Activated naive CD8-positive, alpha-beta T cell treated with anti-CD3 and anti-CD28 coated beads, Interleukin-2, amount 50 U/mL, for 24 hours (primary cell): ENCODE data around the gene CAMKMT.

ENCODE experiments used
- ATAC-seq: fragments of 150-1000 bp; cut with Tn5 transposase; one replicate; pipeline ENCODE4 v1.10.0; 2021
- DNase-seq: peaks from one replicate; pipeline ENCODE4 v3.0.0; 2021
- H3K27ac Mint-ChIP-seq: one replicate; pipeline ENCODE4 v1.8.0; 2021; ENCODE audit warnings: mild to moderate bottlenecking, mixed read lengths
- H3K27me3 Mint-ChIP-seq: one replicate; pipeline ENCODE4 v1.8.0; 2021; ENCODE audit warnings: mixed read lengths
- H3K36me3 Mint-ChIP-seq: one replicate; pipeline ENCODE4 v1.8.0; 2021; ENCODE audit warnings: low read depth, mixed read lengths
- H3K4me1 Mint-ChIP-seq: one replicate; pipeline ENCODE4 v1.8.0; 2021; ENCODE audit warnings: mixed read lengths
- H3K4me3 Mint-ChIP-seq: one replicate; pipeline ENCODE4 v1.8.0; 2021; ENCODE audit warnings: mild to moderate bottlenecking, moderate library complexity, mixed read lengths
- H3K9me3 Mint-ChIP-seq: one replicate; pipeline ENCODE4 v1.8.0; 2021; ENCODE audit warnings: mixed read lengths

Gene CAMKMT

DNA sequence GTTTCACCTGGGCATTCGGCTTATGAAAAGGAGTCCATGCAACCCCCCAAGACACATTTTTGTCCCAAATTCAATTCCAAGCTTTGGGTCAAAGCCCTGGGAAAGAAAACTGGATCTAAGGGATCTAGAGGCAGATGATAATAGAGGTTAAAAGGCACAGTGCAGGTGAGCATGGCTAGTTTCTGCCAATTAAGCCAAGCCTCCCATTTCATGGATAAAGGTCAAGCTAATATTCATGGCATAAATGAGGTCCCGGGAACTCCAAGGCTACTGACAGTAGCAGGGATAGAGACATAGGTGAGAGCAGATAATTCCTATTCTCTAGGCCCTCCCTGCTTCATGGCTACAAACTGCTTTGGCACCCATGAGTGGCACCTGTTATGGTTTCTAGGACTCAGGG is 83.1 kb downstream of the CAMKMT start:
- Mint-ChIP-seq H3K4me1 (no peaks in the 10 kb centered on the region), H3K27ac (no peak overlapping the region), H3K27me3 (no peaks in the 10 kb centered on the region), H3K9me3 (peaks cover 3% of the 10 kb centered on the region), H3K36me3 (peaks cover 26% of the 10 kb centered on the region), H3K4me3 (no peak overlapping the region)
- DNase-seq (no peak), ATAC-seq (no peak)

- Mint-ChIP-seq H3K36me3 (peaks cover 19% of the 10 kb centered on the region), H3K4me3 (no peak overlapping the region), H3K4me1 (no peaks in the 10 kb centered on the region), H3K27ac (no peak overlapping the region), H3K27me3 (no peaks in the 10 kb centered on the region), H3K9me3 (peaks cover 3% of the 10 kb centered on the region)
- ATAC-seq (no peak), DNase-seq (no peak)
These were observed 87.2 kb downstream of the CAMKMT start for GRCh38 chr2:44448860-44449527.

DNA sequence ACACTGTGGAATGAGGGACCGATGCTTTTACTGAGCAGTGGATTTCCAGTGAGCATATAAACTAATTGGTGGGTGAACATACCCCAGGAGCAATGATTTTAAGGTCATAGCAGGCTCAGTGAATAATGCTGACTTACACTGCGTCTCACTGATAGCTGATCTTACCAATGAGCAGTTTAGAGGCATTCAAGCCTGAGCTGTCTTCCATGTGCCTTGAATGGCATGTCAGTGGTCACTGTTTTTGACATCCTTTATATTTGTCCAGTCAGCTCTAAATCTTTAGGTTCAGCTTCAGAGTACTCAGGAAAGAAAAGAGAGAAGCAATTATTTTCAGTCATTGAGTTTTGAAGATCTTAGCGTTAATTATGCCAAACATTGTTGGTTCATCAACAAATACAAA is 88.3 kb downstream of the CAMKMT start:
- H3K27ac Mint-ChIP-seq, result no peak overlapping the region
- no peak for DNase-seq
- no peaks in the 10 kb centered on the region for H3K27me3 Mint-ChIP-seq
- H3K9me3 Mint-ChIP-seq, result peaks cover 3% of the 10 kb centered on the region
- H3K4me1 Mint-ChIP-seq, result no peaks in the 10 kb centered on the region
- peaks cover 8% of the 10 kb centered on the region for H3K36me3 Mint-ChIP-seq
- no peak overlapping the region for H3K4me3 Mint-ChIP-seq
- no peak for ATAC-seq

DNA sequence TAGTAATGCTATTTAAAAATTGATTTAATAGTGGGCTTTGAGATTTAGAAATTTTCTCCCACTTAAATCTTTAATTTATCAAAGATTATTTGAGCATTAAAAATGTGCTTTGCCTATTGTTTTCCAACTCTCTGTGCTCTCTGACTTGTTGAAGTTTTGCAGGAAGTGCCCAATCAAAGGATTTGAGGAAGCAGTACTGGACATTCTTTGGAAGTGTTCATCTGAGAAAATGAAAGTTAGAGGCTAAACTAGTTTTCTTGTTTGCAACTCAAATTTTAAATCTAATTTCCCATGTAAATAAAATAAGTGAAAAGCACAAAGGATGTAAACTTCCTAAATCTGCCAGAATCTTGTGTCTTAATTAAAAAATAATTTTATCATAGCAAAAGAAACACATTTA is 89.1 kb downstream of the CAMKMT start:
- Mint-ChIP-seq H3K36me3 (peaks cover 4% of the 10 kb centered on the region), H3K4me3 (no peak overlapping the region), H3K9me3 (peaks cover under 1% of the 10 kb centered on the region), H3K27me3 (no peaks in the 10 kb centered on the region), H3K27ac (no peak overlapping the region), H3K4me1 (no peaks in the 10 kb centered on the region)
- DNase-seq, result no peak
- no peak for ATAC-seq

- ATAC-seq (no peak), DNase-seq (no peak)
- Mint-ChIP-seq H3K36me3 (no peaks in the 10 kb centered on the region), H3K27ac (no peak overlapping the region), H3K4me1 (no peaks in the 10 kb centered on the region), H3K27me3 (no peaks in the 10 kb centered on the region), H3K9me3 (no peaks in the 10 kb centered on the region), H3K4me3 (no peak overlapping the region)
These were observed 90.4 kb downstream of the CAMKMT start for GRCh38 chr2:44452069-44452583.

DNA sequence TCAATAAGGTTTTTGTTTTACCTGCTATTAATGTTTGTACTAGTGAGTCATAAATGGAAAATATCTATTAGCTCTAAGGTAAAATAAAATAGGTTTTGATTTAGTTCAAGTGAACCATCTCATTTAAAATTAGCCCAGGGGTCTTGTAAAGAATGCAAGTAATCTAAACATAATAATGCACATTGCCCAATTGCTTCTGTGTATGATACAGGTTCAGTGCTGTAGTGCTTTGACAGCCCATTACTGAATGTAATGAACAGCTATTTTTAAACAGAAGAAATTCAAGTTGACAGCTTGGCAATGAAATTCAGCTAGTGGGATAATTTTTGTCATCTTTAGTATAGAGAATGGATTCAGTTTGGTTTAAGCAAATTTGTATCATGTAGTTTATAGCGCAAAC is 91.5 kb downstream of the CAMKMT start:
- Mint-ChIP-seq H3K36me3 (no peaks in the 10 kb centered on the region), H3K4me3 (no peak overlapping the region), H3K4me1 (no peaks in the 10 kb centered on the region), H3K9me3 (no peaks in the 10 kb centered on the region), H3K27ac (no peak overlapping the region), H3K27me3 (no peaks in the 10 kb centered on the region)
- ATAC-seq (no peak), DNase-seq (no peak)

DNA sequence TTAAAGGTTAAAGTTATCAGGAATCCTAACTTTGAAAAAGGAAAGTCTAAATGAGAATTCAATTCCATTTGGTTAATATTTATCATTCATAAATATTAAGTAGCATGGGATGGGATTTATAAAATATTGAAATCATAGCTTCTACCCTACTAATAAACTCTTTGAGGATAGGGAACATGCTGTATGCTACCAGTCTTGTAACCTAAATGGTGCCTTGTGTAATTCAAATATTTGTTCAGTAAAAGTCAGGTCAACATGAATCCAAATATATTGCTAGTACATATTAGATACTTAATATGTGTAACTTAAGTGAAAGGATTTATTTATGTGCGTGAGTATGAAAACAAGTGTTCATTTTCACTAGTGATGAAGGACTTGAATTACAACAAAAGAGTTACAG is 94.1 kb downstream of the CAMKMT start:
- ATAC-seq (no peak), DNase-seq (no peak)
- H3K9me3 Mint-ChIP-seq, result no peaks in the 10 kb centered on the region
- peaks cover 2% of the 10 kb centered on the region for H3K36me3 Mint-ChIP-seq
- H3K4me3 Mint-ChIP-seq, result no peak overlapping the region
- H3K27me3 Mint-ChIP-seq, result no peaks in the 10 kb centered on the region
- H3K27ac Mint-ChIP-seq, result no peak overlapping the region
- no peaks in the 10 kb centered on the region for H3K4me1 Mint-ChIP-seq

DNA sequence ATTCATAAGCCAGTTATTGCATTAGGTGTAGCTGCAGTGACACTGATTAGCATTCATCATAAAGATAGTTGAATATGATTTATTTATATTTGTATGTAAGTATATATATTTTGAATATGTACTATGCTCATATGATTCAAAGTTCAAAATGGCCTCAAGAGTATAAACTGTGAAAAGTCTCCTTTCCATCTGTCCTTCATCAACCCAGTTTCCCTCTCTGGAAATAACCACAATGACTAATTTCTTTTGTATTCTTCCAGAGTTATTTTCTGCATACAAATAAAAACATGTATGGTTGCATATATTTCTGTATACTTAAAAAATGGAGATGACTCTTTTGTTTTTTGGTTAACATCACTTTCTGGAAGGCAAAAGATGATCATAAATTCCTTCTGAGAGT is 95.2 kb downstream of the CAMKMT start:
- Mint-ChIP-seq H3K36me3 (peaks cover 2% of the 10 kb centered on the region), H3K27ac (no peak overlapping the region), H3K4me1 (no peaks in the 10 kb centered on the region), H3K9me3 (no peaks in the 10 kb centered on the region), H3K4me3 (no peak overlapping the region), H3K27me3 (no peaks in the 10 kb centered on the region)
- DNase-seq, result no peak
- no peak for ATAC-seq

DNA sequence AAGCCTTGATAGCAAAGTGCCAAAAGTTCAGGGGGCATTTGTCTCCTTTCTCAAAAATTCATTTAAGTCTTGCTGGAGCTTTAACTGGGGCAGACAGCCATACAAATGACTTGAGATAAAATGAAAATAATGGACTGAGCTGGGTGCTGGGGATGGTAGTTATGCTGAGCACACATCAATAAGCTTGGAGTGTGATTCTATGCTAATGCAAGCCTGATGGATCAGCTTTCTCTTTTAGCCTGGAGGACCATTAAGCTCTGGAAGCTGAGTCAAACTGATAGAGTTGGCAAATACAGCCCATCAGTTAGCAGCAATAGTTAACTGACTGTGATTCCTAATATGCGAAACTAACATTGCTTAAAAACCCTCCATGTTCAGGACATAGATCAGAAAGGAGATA is 98.0 kb downstream of the CAMKMT start:
- DNase-seq (no peak), ATAC-seq (no peak)
- Mint-ChIP-seq H3K27me3 (no peaks in the 10 kb centered on the region), H3K9me3 (peaks cover 23% of the 10 kb centered on the region), H3K4me3 (no peak overlapping the region), H3K4me1 (no peaks in the 10 kb centered on the region), H3K27ac (no peak overlapping the region), H3K36me3 (peaks cover 3% of the 10 kb centered on the region)

DNA sequence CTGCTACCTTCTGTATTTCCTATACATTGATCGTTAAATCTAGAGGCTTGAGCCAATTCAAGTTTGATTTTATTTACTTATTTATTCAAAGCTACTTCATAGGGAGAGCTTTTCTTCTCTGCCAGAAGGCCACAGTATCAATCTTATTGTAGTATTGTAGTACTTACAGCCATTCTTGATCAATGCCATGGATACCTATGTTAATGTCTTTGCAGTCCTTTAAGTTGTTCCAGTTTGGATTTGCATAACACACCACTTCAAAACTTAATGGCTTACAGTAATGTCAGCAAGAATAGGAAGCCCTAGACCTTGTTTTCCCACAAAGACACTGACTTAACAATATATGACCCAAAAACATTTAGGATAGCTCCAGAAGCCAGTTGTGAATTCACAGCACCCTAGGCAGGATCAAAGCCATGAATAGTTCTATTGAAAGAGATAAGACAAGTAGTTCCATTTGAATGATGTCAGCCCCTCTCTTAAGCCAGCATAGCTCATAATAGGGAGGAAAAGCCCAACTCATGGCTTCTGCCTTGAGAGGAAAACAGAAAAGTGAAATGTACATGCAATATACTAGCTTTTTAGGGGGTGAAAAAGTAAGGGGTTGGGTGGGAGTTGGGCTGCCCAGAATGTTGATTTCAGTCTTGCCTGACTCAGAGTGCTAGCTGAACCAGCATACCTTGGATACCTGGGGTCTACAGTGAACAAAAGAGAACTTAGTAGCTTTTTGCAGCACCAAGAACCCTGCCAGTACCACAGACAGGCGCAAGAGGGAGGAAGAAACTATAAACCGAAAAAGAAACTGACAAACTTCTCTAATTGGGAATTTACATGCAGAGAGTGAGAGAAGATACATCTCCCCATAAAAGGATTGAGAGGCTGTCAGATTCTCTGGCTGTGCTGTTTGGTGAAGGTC is 101.4 kb downstream of the CAMKMT start:
- H3K4me1 Mint-ChIP-seq, result no peaks in the 10 kb centered on the region
- H3K27ac Mint-ChIP-seq, result no peak overlapping the region
- DNase-seq (no peak), ATAC-seq (no peak)
- H3K4me3 Mint-ChIP-seq, result no peak overlapping the region
- H3K36me3 Mint-ChIP-seq, result peaks cover 7% of the 10 kb centered on the region
- no peaks in the 10 kb centered on the region for H3K27me3 Mint-ChIP-seq
- H3K9me3 Mint-ChIP-seq, result peaks cover 37% of the 10 kb centered on the region

DNA sequence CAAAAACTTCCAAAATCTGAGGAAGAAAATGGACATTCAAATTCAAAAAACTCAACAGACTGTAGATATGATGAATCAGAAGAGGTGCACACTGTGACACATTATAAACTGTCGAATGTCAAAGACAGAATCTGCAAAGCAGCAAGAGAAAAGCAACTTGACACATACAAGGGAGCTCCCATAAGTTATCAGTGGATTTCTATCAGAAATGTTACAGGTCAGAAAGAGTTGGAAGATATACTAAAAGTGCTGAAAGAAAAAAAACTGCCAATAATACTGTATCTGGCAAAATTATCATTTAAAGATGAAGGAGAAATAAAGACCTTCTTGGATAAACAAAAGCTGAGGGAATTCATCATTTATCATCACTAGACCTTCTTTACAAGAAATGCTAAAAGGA is 102.7 kb downstream of the CAMKMT start:
- H3K27ac Mint-ChIP-seq, result no peak overlapping the region
- H3K27me3 Mint-ChIP-seq, result no peaks in the 10 kb centered on the region
- no peaks in the 10 kb centered on the region for H3K4me1 Mint-ChIP-seq
- peaks cover 7% of the 10 kb centered on the region for H3K36me3 Mint-ChIP-seq
- no peak overlapping the region for H3K4me3 Mint-ChIP-seq
- no peak for DNase-seq
- peaks cover 37% of the 10 kb centered on the region for H3K9me3 Mint-ChIP-seq
- no peak for ATAC-seq

- Mint-ChIP-seq H3K36me3 (peaks cover 3% of the 10 kb centered on the region), H3K27me3 (no peaks in the 10 kb centered on the region), H3K4me1 (no peaks in the 10 kb centered on the region), H3K9me3 (peaks cover 15% of the 10 kb centered on the region), H3K27ac (no peak overlapping the region), H3K4me3 (no peak overlapping the region)
- DNase-seq, result no peak
- no peak for ATAC-seq
These were observed 108.4 kb downstream of the CAMKMT start for GRCh38 chr2:44470151-44470550.

DNA sequence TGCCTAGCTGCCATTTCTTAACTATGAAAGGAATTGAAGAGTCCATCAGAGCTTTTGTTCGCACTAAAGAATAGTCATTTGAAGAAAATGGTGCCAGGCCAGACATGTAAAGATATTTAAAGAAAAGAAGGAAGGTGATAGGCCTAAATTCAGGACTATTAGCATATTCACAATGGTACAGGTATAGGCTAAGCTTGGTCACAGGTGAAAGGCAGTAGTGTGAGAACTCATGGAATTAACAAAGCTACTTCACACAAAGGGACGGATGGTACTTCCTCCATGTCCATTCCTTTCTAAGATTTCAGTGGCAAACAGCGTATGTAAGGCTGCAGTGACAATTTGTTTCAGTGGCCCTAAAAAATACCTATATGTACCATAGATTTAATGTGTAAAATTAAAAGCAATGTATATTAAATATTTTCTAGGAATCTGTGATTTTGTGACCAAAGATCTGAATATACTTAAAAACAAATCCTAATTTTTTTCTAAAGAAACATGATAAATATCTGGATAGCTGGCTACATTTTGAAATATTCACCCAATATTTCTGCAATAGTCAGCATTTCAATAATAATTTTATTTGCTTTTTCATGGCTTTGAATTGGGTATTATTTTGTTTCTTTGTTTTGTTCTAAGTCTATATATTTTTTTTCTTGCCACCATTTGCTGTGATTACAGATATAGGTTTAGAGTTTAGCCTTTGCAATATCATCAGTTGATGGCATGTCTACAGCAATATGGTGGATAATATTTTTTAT is 116.1 kb downstream of the CAMKMT start:
- Mint-ChIP-seq H3K9me3 (no peaks in the 10 kb centered on the region), H3K4me3 (no peak overlapping the region), H3K27ac (no peak overlapping the region), H3K27me3 (no peaks in the 10 kb centered on the region), H3K36me3 (no peaks in the 10 kb centered on the region), H3K4me1 (peaks cover 4% of the 10 kb centered on the region)
- no peak for ATAC-seq
- no peak for DNase-seq

GRCh38 chr2:44479127-44479887 is 117.6 kb downstream of the CAMKMT start:
- no peak overlapping the region for H3K4me3 Mint-ChIP-seq
- peak; percentile 18 for DNase-seq
- H3K27me3 Mint-ChIP-seq, result no peaks in the 10 kb centered on the region
- peaks cover 4% of the 10 kb centered on the region for H3K4me1 Mint-ChIP-seq
- peak; percentile 99 for ATAC-seq
- H3K9me3 Mint-ChIP-seq, result no peaks in the 10 kb centered on the region
- H3K36me3 Mint-ChIP-seq, result peaks cover 2% of the 10 kb centered on the region
- H3K27ac Mint-ChIP-seq, result no peak overlapping the region
